ENCODE data around the gene TACC2.

Gene TACC2

DNA sequence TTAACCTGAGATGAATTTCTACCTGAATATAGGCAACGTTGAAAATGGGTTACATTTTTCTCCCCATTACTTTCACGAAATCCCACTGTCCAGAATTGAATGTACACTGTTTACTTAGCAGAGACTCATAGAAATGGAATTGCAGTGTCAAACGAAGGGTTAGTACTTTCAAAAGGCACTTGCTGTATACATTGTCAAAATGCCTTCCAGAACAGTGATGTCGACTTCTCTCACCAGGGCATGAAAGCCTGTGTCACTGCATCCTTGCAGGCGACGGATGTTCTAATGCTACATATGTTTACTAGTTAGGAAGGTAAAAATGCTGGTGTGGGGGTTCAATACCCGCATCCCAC is 41.2 kb downstream of the TACC2 start:
- no peak for DNase-seq (ENCODE audit: low read depth)

DNA sequence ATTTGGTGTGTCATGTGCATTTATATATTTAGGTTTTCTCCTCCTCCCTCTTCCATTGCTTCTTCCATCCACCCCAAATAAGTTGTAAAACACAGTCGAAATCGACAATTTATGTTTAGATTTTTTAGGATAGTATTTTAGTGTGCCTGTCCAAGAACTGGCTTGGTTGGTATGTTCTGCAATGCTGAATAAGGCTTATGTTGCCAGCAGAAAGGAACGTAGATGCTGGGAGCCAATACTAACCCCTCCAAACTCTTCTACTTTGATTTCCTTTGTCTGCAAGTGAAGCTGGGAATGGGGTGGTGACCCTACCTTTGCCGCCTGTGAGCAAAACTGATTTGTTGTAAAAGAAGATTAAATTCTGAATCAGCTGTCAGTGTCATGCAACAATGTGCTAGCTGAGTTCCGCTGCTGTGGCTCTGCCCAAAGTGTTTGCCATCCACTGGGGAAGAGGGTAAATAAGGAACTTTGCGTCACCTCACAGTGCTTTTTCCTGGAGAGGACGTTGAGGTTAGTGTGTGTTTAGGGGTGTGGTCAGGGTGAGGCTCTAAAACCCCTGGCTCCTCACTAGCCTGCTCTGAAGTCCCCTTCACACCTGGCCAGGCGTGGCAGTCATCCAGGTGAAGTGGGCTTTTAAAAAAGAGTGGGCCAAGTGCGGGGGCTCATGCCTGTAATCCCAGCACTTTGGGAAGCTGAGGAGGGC is 44.4 kb downstream of the TACC2 start:
- DNase-seq (ENCODE audit: low read depth) = no peak

DNA sequence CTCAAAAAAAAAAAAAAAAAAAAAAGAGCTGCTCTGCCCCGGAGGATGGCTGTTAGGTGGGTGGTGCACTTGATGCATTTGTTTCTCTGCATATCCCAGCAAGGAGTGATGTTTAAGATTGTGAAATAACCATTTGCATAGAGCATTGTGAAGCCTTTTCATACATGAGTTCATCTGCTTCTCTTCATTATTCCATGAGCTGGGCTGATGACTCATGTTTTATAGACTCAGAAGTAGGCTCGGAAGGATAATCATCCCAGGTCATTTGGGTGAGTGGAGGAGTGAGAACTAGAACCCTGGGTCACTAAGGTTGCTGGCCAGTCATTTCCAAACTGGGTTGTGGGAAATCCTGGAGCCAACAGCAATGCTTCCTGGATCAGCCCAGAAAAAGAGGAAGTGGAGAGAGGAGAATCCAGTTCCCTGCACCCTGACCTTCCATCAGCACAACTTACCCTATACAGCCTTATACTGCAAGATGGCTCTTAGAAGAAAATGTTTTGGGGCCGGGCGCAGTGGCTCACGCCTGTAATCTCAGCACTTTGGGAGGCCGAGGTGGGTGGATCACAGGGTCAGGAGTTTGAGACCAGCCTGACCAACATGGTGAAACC is 45.3 kb downstream of the TACC2 start:
- no peak for DNase-seq (ENCODE audit: low read depth)

DNA sequence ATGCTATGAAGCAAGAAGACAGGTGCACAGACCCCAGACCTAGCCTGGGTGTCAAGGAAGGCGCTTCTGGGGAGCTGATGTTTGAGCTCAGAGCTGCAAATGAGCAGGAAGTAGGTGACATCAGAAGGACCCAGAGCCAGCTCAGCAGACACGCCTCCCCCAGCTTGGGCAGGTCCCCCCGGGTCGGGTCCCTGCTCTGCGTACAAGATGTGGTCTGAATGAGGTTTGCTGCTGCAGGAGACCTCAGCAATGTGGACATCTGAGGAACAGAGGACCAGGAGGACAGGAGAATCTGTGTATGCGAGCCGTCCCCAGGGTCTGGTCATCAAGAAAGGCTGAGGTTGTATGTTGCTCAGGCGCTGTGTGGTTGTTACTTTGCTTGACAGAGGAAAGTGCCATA is 51.8 kb downstream of the TACC2 start:
- no peak for DNase-seq (ENCODE audit: low read depth)

- no peak for DNase-seq (ENCODE audit: low read depth)
Measured at GRCh38 chr10:122042836-122043235, 53.9 kb downstream of the TACC2 start.

DNA sequence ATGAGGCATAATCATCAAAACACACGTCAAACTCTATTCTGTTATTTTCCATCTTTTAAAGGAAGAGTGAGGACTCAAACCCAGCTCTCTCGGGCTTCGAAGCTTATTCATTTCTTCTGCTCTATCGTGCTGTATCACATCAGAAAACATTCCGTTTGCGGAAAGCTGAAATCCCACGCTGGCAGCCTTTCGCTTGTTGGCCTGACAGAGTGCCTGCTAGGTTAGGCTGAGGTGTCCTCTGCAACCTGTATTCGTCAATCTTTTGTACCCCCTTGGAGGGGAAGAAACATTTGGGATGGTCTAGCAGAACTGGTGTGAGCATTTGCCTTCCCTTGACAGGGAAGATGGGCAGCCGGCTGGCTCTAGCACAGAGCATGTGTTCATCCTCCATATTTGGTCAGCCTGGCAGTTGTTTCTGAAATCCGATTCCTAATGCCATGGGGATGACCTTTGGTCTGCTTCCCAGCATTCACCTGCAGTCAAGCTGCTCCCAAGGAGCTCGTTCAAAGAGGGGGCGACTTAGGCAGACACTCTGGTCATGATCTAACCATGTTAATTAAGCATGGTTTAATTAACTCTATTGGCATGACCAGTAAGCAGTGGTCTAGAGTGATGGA is 55.2 kb downstream of the TACC2 start:
- no peak for DNase-seq (ENCODE audit: low read depth)

DNA sequence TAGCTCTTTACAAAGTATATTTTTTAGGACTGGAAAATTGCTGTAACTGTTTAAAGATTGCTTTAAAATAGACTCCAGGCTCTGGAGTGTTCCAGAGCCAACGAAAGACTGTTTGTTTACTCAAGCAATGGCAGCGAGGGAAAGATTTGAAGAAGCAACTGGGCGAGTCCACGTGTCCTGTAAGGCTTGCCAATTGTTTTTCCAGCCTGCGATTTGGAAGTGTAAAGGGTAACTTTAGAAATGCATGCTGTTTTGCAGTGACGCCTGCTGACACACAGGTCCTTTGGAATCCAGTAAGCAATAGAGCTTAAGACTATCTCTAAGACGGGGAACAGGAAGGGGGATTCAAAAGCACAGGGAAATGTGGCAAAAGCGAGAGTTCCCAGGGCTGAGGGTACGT is 55.8 kb downstream of the TACC2 start:
- DNase-seq (ENCODE audit: low read depth) = no peak

GRCh38 chr10:122045212-122045611 is 56.2 kb downstream of the TACC2 start:
- DNase-seq (ENCODE audit: low read depth) = no peak

DNA sequence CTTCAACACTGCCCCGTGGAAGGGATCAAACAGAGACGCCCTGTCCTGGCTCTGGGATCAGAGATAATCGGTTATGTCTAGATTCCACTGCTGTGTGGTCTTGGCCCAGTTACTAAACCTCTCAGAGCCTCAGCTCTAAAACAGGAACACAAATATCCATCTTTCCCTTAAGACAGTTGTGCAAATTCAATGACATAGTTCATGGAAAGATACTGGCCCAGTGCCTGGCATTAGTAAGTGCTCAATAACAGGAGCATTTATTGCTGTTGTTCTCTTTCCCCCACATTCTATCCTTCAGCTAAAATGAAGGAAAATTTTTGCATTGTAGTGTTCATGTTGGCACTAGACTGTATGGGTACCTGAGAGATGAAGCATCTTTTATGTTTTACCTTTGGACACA is 58.6 kb downstream of the TACC2 start:
- no peak for DNase-seq (ENCODE audit: low read depth)

DNA sequence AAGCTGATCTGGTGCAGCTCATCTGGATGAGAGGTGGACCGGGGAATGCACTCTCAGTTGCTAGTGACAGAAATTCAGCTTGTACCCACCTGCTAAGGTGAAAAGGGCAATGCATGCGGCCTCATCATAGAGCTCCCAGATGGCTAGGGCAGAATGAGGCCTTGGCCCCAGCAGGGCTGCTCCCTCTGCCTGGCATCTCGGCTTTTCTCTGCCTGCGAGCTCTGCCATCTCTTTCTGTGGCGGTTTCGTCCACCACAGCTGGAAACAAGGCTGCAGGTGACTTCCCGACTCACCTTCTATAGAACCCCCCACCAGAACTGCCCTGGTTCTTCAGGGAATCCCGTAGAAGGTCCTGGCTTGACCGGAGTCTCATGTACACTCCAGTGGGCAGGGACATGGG is 60.1 kb downstream of the TACC2 start:
- DNase-seq (ENCODE audit: low read depth) = no peak

GRCh38 chr10:122050311-122050710 is 61.3 kb downstream of the TACC2 start:
- no peak for DNase-seq (ENCODE audit: low read depth)

DNA sequence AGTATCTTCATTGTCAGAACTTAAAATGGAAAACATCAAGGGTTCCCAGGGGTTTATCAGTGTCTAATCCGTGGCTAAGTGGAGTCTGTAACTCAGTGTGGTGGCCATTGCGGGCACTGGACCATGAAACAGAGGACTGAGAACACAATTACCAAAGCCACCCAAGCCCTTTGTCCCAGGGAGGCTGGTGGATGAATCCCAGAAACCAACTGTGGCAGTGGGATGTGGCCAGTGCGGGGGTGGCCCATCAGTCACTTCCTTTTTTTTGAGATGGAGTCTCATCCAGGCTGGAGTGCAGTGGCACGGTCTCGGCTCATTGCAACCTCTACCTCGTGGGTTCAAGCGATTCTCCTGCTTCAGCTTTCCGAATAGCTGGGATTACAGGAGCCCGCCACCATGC is 61.8 kb downstream of the TACC2 start:
- no peak for DNase-seq (ENCODE audit: low read depth)

GRCh38 chr10:122051609-122052385 is 62.8 kb downstream of the TACC2 start:
- no peak for DNase-seq (ENCODE audit: low read depth)

GRCh38 chr10:122052701-122053100 is 63.7 kb downstream of the TACC2 start:
- no peak for DNase-seq (ENCODE audit: low read depth)

DNA sequence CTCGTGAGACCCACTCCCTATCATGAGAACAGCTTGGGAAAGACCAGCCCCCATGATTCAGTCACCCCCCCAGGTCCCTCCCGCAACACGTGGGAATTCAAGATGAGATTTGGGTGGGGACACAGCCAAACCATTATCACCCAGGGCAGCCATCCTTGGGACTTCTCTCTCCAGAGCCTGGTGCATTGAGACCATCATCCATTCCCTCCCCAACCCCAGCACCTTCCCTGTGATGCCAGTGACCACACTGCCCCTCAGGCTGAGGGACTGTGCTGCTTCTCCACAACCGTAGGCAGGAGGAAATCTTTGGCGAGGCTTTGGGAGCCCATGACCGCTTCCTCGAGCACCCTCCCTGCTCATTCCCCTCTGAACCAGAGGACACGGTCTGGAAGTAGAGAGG is 64.4 kb downstream of the TACC2 start:
- no peak for DNase-seq (ENCODE audit: low read depth)

DNA sequence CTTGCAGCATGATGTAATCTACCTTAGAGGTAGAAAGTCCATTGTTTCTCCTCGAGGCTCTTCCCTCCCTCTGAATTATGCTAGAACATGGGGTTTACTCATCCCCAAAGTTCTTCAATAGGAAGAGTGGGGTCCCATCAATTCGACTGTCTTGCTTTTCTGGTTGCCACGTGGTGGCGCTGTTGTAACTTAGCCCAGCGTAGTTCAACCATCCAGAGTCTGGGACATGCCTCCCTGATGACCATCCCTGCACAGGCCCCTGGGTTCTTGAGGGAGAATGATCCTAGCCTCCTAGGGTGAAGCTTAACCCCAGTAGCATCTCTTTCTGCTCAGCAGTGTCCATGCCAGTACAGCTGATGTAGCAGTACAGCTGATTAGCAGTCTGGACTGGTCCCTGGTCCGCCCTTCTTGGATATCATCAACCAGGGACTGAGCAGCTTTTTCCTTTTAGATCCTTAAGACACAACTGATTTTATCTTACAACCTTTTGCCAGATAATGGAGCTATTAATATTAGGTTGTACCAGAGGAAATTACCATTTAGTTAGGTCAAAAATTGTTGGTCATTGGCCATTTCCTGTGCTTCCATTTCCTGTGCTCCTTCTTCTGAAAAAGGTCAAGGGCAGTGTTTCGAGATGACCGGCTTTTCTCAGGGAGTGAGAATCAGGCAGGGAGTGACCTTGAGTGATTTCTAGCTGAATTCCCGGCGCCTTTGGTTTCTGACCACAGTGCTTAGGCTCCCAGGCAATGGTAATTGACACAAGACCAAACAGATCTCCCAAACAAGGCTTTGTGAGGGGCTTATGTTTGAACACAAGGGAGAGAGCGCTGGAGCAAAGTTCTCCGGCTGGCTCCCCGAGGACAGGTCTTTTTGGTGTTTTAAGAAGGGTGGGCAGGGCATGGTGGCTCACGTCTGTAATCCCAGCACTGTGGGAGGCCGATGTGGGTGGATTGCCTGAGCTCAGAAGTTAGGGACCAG is 65.4 kb downstream of the TACC2 start:
- DNase-seq (ENCODE audit: low read depth) = no peak

- no peak for DNase-seq (ENCODE audit: low read depth)
Measured at GRCh38 chr10:122055252-122055651, 66.3 kb downstream of the TACC2 start.

GRCh38 chr10:122056431-122057094 is 67.6 kb downstream of the TACC2 start:
- no peak for DNase-seq (ENCODE audit: low read depth)

DNA sequence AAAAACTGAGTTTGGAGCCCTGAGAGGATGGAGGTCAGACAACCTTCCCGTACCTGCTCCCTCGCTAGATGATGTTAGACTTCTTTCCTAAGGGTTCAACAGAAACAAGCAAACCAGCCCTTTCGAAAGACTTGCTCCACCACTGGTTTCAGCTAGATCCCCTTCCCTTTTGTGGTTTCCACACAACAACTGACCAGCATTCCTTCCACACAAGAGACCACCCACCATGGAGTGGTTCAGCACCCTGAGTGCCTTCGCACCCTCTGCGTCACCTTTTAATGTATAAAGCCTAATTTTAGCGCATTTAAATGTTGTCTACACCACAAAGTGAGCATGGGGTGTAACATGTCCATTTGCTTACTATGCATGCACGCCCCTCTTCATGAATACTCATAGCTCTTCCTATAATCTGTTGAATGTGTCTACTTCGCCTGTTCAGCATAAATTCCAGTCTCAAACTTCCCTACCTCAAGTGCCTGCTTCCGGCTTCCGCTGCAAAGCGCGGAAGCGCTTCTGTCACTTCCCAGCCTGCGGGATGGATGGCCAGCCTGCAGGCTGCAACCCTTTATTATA is 69.0 kb downstream of the TACC2 start:
- no peak for DNase-seq (ENCODE audit: low read depth)

DNA sequence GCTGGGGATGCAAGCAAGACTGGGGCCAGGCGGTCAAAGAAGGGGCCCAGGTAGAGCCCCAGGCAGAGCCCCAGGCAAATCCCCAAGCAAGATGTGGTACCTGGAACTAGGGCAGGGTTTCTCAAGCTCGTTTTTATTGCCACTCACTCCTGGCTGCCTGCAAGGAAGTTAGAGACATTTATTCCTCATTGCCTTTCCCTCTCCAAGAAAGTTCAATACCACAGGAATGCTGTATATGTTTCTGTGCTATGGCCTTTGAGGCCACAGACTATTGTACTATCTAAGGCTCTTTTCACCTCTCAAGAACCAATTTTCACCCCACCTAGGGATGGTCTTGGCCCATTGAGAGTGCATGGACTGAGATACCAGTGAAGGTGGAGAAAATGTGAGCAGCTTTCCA is 71.3 kb downstream of the TACC2 start:
- DNase-seq (ENCODE audit: low read depth) = no peak
